ENCODE results near the gene USP35.
A peak's percentile ranks its signal among the peaks of the same experiment; 100 is the strongest.

The USP35 gene

DNA sequence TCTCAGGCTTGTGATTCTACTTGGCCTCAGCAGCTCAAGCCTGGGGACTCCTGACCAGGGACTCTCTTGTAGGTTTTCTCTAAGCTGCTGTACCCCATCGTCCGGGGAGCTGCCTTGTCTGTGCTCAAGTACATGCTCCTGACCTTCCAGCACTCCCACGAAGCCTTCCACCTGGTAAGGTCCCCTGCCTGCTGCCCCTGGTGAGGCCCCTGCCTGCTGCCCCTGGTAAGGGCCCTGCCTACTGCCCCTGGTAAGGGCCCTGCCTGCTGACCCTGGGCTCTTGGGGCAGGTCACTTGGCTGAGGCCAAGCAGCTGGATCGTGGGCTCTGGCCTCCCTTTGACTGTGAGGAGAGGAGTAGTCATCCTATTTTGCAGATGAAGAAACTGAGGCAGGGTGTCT lies 11.3 kb downstream of the USP35 start:
- Histone ChIP-seq H3K4me3 (ENCODE audit: low read depth in 1 of 2, low read length in 1 of 2) (no peak overlapping the region), H3K27me3 (peaks cover 15% of the 10 kb centered on the region), H3K4me1 (ENCODE audit: control insufficient read depth in 1 of 2, insufficient read depth in 1 of 2, low read depth in 1 of 2, low read length in 1 of 2) (peaks cover 14 to 23% of the 10 kb centered on the region in 2 experiments), H3K9me3 (no peaks in the 10 kb centered on the region), H3K36me3 (peaks cover 11% of the 10 kb centered on the region), H3K27ac (no peak overlapping the region)
- TF ChIP-seq, protein P1, sequence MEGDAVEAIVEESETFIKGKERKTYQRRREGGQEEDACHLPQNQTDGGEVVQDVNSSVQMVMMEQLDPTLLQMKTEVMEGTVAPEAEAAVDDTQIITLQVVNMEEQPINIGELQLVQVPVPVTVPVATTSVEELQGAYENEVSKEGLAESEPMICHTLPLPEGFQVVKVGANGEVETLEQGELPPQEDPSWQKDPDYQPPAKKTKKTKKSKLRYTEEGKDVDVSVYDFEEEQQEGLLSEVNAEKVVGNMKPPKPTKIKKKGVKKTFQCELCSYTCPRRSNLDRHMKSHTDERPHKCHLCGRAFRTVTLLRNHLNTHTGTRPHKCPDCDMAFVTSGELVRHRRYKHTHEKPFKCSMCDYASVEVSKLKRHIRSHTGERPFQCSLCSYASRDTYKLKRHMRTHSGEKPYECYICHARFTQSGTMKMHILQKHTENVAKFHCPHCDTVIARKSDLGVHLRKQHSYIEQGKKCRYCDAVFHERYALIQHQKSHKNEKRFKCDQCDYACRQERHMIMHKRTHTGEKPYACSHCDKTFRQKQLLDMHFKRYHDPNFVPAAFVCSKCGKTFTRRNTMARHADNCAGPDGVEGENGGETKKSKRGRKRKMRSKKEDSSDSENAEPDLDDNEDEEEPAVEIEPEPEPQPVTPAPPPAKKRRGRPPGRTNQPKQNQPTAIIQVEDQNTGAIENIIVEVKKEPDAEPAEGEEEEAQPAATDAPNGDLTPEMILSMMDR (IDR thresholded peaks at IDR 0.05) = no peak

DNA sequence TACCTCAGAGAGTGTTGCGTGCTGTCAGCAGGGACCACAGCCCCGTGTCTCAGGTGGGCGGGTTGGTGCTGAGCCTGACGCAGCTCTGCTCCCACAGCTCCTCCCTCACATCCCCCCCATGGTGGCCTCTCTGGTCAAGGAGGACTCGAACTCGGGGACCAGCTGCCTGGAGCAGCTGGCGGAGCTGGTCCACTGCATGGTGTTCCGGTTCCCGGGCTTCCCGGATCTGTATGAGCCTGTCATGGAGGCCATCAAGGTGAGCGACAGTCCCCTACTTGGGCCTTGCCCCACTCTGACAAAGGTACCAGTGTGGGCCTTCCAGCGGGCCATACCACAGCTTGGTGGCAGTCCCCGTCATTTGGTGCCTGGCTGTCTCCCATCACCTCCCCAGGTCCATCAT lies 11.8 kb downstream of the USP35 start:
- Histone ChIP-seq H3K4me1 (ENCODE audit: control insufficient read depth in 1 of 2, insufficient read depth in 1 of 2, low read depth in 1 of 2, low read length in 1 of 2) (peaks cover 14 to 23% of the 10 kb centered on the region in 2 experiments), H3K27ac (no peak overlapping the region), H3K27me3 (peaks cover 12% of the 10 kb centered on the region), H3K4me3 (ENCODE audit: low read depth in 1 of 2, low read length in 1 of 2) (no peak overlapping the region), H3K9me3 (no peaks in the 10 kb centered on the region), H3K36me3 (peaks cover 13% of the 10 kb centered on the region)
- TF ChIP-seq, protein P1 (IDR thresholded peaks at IDR 0.05) = no peak

DNA sequence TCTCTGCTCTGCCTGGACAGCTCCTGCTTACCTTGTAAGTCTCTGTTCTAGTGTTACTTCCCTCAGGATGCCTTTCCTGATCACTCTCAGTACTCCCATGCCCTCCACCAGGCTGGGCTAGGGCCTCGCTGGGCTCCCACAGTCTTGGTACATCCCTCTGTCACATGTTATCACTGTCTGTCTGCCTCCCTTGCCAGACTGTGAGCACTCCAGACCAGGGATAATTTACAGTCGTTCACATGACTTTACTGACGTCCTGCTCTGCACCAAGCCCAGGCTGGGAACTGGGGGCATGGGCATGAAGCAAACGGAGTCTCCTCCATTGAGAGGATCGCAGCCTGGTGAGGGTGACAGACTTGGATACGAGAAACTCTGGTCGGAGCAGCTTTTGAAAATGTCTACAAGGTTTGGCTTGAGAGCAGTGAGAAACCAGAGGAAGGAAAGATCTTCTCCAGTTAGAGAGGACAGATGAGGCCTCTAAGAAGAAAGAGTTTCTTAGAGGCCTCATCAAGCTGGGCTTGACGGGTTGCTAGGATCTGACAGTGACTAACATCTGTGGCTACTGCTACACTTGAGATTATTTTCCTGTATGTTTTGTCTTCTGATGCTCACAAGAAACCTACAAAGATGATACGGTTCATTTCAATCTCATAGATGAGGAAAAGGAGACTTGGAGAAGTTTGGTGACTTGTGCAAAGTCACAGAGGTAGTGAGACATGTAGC lies 12.5 kb downstream of the USP35 start:
- TF ChIP-seq, protein P1 (IDR thresholded peaks at IDR 0.05) = no peak
- Histone ChIP-seq H3K9me3 (no peaks in the 10 kb centered on the region), H3K4me3 (ENCODE audit: low read depth in 1 of 2, low read length in 1 of 2) (no peak overlapping the region), H3K27ac (no peak overlapping the region), H3K4me1 (ENCODE audit: control insufficient read depth in 1 of 2, insufficient read depth in 1 of 2, low read depth in 1 of 2, low read length in 1 of 2) (peaks cover 14 to 23% of the 10 kb centered on the region in 2 experiments), H3K36me3 (peaks cover 19% of the 10 kb centered on the region), H3K27me3 (peaks cover 5% of the 10 kb centered on the region)

DNA sequence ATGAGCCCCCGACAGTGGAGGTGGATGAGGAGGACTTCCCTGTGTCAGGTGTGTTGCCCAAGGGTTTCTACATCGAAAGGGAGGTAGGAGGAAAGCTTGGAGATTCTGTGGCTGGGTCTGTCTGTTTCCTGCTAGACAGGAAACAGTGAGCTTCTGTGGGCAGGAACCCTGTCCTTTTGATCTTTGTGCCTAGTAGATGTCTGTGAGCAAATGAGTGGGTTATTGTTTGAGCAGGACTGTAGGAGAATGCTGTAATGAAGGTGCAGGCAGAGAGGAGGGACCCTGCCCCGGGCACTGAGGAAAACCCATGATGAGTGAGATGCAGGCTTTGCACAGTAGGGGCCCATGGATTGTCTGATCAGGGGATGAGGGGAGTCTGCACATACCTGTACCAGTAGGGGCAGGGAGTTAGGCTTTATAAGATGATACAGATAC lies 14.0 kb downstream of the USP35 start:
- peak overlapping the region; percentile 10 for H3K27ac ChIP-seq
- no peaks in the 10 kb centered on the region for H3K9me3 ChIP-seq
- TF ChIP-seq, protein P1 (IDR thresholded peaks at IDR 0.05) = no peak
- no peak overlapping the region for H3K4me3 ChIP-seq (ENCODE audit: low read depth in 1 of 2, low read length in 1 of 2)
- H3K36me3 ChIP-seq = peaks cover 19% of the 10 kb centered on the region
- no peaks in the 10 kb centered on the region for H3K27me3 ChIP-seq
- peaks cover 10 to 13% of the 10 kb centered on the region in 2 experiments for H3K4me1 ChIP-seq (ENCODE audit: control insufficient read depth in 1 of 2, insufficient read depth in 1 of 2, low read depth in 1 of 2, low read length in 1 of 2)

DNA sequence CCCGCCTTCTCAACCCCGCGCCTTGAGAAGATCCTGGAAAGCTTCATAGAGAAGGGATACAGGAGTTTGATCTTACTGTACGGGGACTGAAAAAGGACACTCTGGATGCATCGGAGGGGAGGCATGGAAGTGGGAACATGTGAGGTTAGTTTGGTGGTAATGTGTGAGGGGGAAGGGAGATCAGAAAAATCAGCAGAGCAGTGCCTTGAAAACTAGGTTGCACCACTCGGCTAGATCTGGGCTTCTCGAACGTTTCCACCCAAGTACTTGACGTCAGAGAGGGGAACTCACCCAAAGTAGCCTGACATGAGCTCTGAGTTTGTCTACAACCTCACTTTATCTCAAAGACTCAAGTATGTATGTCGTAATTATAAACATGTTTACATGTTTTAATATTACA lies 14.5 kb downstream of the USP35 start:
- peaks cover 19% of the 10 kb centered on the region for H3K36me3 ChIP-seq

More for the DNA sequence above, 14.5 kb downstream of the USP35 start:
- Histone ChIP-seq H3K4me1 (ENCODE audit: control insufficient read depth in 1 of 2, insufficient read depth in 1 of 2, low read depth in 1 of 2, low read length in 1 of 2) (peaks cover 10 to 13% of the 10 kb centered on the region in 2 experiments), H3K27me3 (no peaks in the 10 kb centered on the region), H3K27ac (no peak overlapping the region), H3K4me3 (ENCODE audit: low read depth in 1 of 2, low read length in 1 of 2) (no peak overlapping the region), H3K9me3 (no peaks in the 10 kb centered on the region)
- TF ChIP-seq, protein P1 (IDR thresholded peaks at IDR 0.05) = no peak

Measured in neutrophil (primary cell).